Loucy (cell line): ENCODE data around the gene C14orf119.

ENCODE experiments used
- H2AFZ ChIP-seq: fragments of 200-600 bp; sonication (generic); 2 replicates; pipeline ENCODE4 v1.6.0; 2016; ENCODE audit warnings: antibody characterized with exemption, mild to moderate bottlenecking, low read length, moderate library complexity
- H3F3A ChIP-seq: fragments of 200-600 bp; 2 replicates; pipeline ENCODE4 v1.6.0; 2016; ENCODE audit warnings: antibody characterized with exemption, low read depth, mild to moderate bottlenecking
- H3K27me3 ChIP-seq: fragments of 200-600 bp; sonication (generic); 2 replicates; pipeline ENCODE4 v1.6.1; 2014; ENCODE audit warnings: low read length, mild to moderate bottlenecking; ENCODE audit not compliant: insufficient read depth, poor library complexity, severe bottlenecking
- H3K36me3 ChIP-seq: fragments of 200-600 bp; sonication (generic); 2 replicates; pipeline ENCODE4 v1.6.1; 2016; ENCODE audit warnings: low read length; ENCODE audit not compliant: insufficient read depth
- H3K4me1 ChIP-seq: fragments of 200-600 bp; sonication (generic); 2 replicates; pipeline ENCODE4 v1.5.1; 2014; ENCODE audit warnings: low read length, mild to moderate bottlenecking; ENCODE audit not compliant: insufficient read depth, poor library complexity, severe bottlenecking
- H3K4me2 ChIP-seq: fragments of 200-600 bp; sonication (generic); 2 replicates; pipeline ENCODE4 v1.6.0; 2014; ENCODE audit warnings: antibody characterized with exemption, low read length, low read depth, mild to moderate bottlenecking; ENCODE audit not compliant: poor library complexity, severe bottlenecking
- H3K4me3 ChIP-seq: fragments of 200-600 bp; sonication (generic); 2 replicates; pipeline ENCODE4 v1.5.1; 2014; ENCODE audit warnings: low read length, mild to moderate bottlenecking, mixed read lengths; ENCODE audit not compliant: poor library complexity, severe bottlenecking
- H3K79me2 ChIP-seq: fragments of 200-600 bp; sonication (generic); 2 replicates; pipeline ENCODE4 v1.6.1; 2014; ENCODE audit warnings: low read length; ENCODE audit not compliant: insufficient read depth
- H3K9ac ChIP-seq: fragments of 200-600 bp; sonication (generic); 2 replicates; pipeline ENCODE4 v1.6.0; 2014; ENCODE audit warnings: mild to moderate bottlenecking, low read depth, low read length, moderate library complexity; ENCODE audit not compliant: poor library complexity, severe bottlenecking
- H3K9me2 ChIP-seq: fragments of 200-600 bp; sonication (generic); replicated peaks from 2 replicates; pipeline ENCODE4 v1.6.1; 2016; ENCODE audit warnings: low read depth, low read length, mixed read lengths
- H3K9me3 ChIP-seq: fragments of 200-600 bp; sonication (generic); 2 replicates; pipeline ENCODE4 v1.6.1; 2014; ENCODE audit warnings: mild to moderate bottlenecking, antibody characterized with exemption, low read length, low read depth; ENCODE audit not compliant: insufficient read depth
- H4K20me1 ChIP-seq: fragments of 200-600 bp; sonication (generic); 2 replicates; pipeline ENCODE4 v1.6.0; 2014; ENCODE audit warnings: antibody characterized with exemption, low read length, mild to moderate bottlenecking; ENCODE audit not compliant: insufficient read depth, poor library complexity, severe bottlenecking
- CTCF ChIP-seq: fragments of 200-600 bp; sonication (generic); conservative IDR thresholded peaks from 2 replicates; pipeline ENCODE4 v1.5.1; 2014; ENCODE audit warnings: mild to moderate bottlenecking, antibody characterized with exemption, low read length
- EZH2phosphoT487 ChIP-seq: fragments of 200-600 bp; IDR thresholded peaks from 2 replicates; pipeline ENCODE4 v1.6.1; 2018; ENCODE audit warnings: antibody characterized with exemption, mild to moderate bottlenecking, moderate library complexity, borderline replicate concordance

The C14orf119 gene

GRCh38 chr14:23142826-23143225 is 47.5 kb downstream of the C14orf119 start:
- Histone ChIP-seq H3K9me3 (no peaks in the 10 kb centered on the region), H3K79me2 (no peaks in the 10 kb centered on the region), H3K9ac (no peak overlapping the region), H3F3A (no peaks in the 10 kb centered on the region), H2AFZ (no peak overlapping the region), H3K4me1 (no peaks in the 10 kb centered on the region), H3K9me2 (no peaks in the 10 kb centered on the region), H3K4me2 (no peak overlapping the region), H3K36me3 (no peaks in the 10 kb centered on the region), H4K20me1 (no peaks in the 10 kb centered on the region), H3K27me3 (no peaks in the 10 kb centered on the region), H3K4me3 (no peak overlapping the region)
- TF ChIP-seq CTCF: no peak
- TF ChIP-seq EZH2phosphoT487: no peak

- no peak overlapping the region for H3K4me2 ChIP-seq
- H3K9me3 ChIP-seq: no peaks in the 10 kb centered on the region
- H4K20me1 ChIP-seq: no peaks in the 10 kb centered on the region
- H3K9me2 ChIP-seq: no peaks in the 10 kb centered on the region
- no peaks in the 10 kb centered on the region for H3F3A ChIP-seq
- no peaks in the 10 kb centered on the region for H3K27me3 ChIP-seq
- H3K4me1 ChIP-seq: no peaks in the 10 kb centered on the region
- TF ChIP-seq EZH2phosphoT487 (no peak), CTCF (no peak)
- no peaks in the 10 kb centered on the region for H3K36me3 ChIP-seq
- no peak overlapping the region for H2AFZ ChIP-seq
- no peak overlapping the region for H3K4me3 ChIP-seq
- H3K79me2 ChIP-seq: no peaks in the 10 kb centered on the region
- no peak overlapping the region for H3K9ac ChIP-seq
Measured at GRCh38 chr14:23143911-23144310, 48.6 kb downstream of the C14orf119 start.

GRCh38 chr14:23145794-23146350 is 50.6 kb downstream of the C14orf119 start:
- TF ChIP-seq EZH2phosphoT487: no peak
- no peak for TF ChIP-seq CTCF
- Histone ChIP-seq H3K9me2 (no peaks in the 10 kb centered on the region), H2AFZ (no peak overlapping the region), H3K4me1 (no peaks in the 10 kb centered on the region), H3K79me2 (no peaks in the 10 kb centered on the region), H3K4me3 (no peak overlapping the region), H3K36me3 (no peaks in the 10 kb centered on the region), H3K27me3 (no peaks in the 10 kb centered on the region), H3F3A (no peaks in the 10 kb centered on the region), H3K4me2 (no peak overlapping the region), H3K9ac (no peak overlapping the region), H3K9me3 (no peaks in the 10 kb centered on the region), H4K20me1 (no peaks in the 10 kb centered on the region)
